Cardiac fibroblast (primary cell): ENCODE measurements around the gene USP12.
"Not testable (repeated sequence)": the region's sequence is repeated elsewhere in the genome, so short reads cannot be mapped to it uniquely, and the experiment has no call there.

Experiments
- DNase-seq, 2 donors: peaks; one replicate each; pipeline versions ENCODE4 v3.0.0 to v3.0.0-alpha.2; 2010; ENCODE audit warnings: low read depth in 2 of 2
- H3K4me3 ChIP-seq, 2 donors: replicated peaks in 1 of 2; 1 replicate in 1 of 2; 2 replicates in 1 of 2; pipeline ENCODE4 v1.5.1; 2011; ENCODE audit warnings: low read depth in 2 of 2, low read length in 2 of 2, mild to moderate bottlenecking in 2 of 2, moderate library complexity in 1 of 2
- TF ChIP-seq, protein P1 (sequence below): IDR thresholded peaks from one replicate; pipeline ENCODE4 v1.5.1; 2011; ENCODE audit warnings: low read depth, mild to moderate bottlenecking, low read length, inconsistent platforms

Gene USP12

GRCh38 chr13:27171244-27171826 lies at the start of gene USP12:
TSS of gene USP12 (minus strand) at chr13:27171811. CDS start at chr13:27171639, 172 bp downstream.
- peak within 1 kb of the TSS; percentile 63 to 71 for H3K4me3 ChIP-seq
- DNase-seq, result peak in 1 of 2 donors; percentile 36
- TF ChIP-seq, protein P1, sequence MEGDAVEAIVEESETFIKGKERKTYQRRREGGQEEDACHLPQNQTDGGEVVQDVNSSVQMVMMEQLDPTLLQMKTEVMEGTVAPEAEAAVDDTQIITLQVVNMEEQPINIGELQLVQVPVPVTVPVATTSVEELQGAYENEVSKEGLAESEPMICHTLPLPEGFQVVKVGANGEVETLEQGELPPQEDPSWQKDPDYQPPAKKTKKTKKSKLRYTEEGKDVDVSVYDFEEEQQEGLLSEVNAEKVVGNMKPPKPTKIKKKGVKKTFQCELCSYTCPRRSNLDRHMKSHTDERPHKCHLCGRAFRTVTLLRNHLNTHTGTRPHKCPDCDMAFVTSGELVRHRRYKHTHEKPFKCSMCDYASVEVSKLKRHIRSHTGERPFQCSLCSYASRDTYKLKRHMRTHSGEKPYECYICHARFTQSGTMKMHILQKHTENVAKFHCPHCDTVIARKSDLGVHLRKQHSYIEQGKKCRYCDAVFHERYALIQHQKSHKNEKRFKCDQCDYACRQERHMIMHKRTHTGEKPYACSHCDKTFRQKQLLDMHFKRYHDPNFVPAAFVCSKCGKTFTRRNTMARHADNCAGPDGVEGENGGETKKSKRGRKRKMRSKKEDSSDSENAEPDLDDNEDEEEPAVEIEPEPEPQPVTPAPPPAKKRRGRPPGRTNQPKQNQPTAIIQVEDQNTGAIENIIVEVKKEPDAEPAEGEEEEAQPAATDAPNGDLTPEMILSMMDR, result no peak

- H3K4me3 ChIP-seq, result no peak overlapping the region
- no peak for DNase-seq
- TF ChIP-seq, protein P1, result no peak
Observed at GRCh38 chr13:27219611-27220010, 48.0 kb upstream of the USP12 start.

DNA sequence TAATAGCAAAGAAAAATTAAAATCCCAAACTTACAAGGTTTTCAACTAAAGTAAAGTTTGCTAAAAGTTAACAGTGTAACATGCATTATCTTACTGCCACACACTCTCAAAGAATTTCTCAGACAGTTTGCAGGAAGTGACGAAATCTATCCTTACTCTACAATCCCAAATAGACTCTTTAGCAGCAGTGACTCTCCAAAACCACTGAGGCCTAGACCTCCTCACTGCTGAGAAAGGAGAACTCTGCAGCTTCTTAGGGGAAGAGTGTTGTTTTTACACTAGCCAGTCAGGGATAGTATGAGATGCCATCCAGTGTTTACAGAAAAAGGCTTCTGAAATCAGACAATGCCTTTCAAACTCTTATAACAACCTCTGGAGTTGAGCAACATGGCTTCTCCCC lies 47.2 kb upstream of the USP12 start:
- not testable (repeated sequence) for H3K4me3 ChIP-seq
- peak in 1 of 2 donors; percentile 20 for DNase-seq

- not testable (repeated sequence) for H3K4me3 ChIP-seq, DNase-seq
Observed at GRCh38 chr13:27217791-27218190, 46.2 kb upstream of the USP12 start.

DNA sequence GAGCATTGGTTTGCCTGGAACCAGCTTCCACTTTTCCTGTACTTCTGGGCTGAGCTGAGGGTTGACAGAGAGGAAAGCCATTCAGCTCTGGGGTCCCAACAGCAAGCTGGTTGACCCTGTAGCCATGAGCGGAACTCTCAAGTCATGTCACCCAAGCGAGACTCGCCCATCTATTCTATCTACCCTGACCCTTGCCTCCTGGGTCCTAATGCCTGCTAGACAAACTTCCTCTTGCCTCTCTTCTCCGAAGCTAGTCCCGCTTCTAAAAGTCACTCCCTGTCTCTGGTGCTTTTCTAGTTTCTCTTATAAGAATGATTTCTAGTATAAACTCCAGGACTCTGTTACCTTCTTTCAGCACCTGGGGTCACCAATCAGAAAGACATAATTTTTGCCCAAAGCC lies 41.8 kb upstream of the USP12 start:
- H3K4me3 ChIP-seq, DNase-seq: not testable (repeated sequence)

DNA sequence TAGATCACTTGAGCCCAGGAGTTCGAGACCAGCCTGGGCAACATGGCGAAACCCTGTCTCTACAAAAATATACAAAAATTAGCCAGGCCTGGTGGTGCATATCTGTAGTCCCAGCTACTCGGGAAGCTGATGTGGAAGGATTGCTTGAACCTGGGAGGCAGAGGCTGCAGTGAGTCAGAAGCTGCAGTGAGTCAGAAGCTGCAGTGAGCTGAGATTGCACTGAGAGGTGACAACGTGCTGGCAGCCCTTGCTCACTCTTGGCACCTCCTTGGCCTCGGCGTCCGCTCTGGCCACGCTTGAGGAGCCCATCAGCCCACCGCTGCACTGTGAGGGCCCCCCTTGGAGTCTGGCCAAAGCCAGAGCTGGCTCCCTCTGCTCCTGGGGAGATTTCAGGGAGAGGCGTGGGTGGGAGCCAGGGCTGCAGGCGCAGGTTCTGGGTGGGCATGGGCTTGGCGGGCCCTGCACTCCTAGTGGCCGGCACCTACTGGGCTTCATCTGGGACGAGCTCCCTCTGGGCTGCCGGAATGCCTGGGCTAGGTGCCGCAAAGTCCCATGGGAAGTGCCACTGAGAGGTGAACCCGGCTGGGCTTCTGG lies 40.3 kb upstream of the USP12 start:
- DNase-seq, result peak; percentile 71 to 82
- no peak overlapping the region for H3K4me3 ChIP-seq
- TF ChIP-seq, protein P1, result no peak

- no peak for DNase-seq
- TF ChIP-seq, protein P1, result no peak
- H3K4me3 ChIP-seq, result no peak overlapping the region
Observed at GRCh38 chr13:27211271-27211670, 39.7 kb upstream of the USP12 start.

GRCh38 chr13:27208514-27208913 lies 36.9 kb upstream of the USP12 start:
- TF ChIP-seq, protein P1, result no peak
- no peak for DNase-seq
- H3K4me3 ChIP-seq, result no peak overlapping the region
